Fibroblast of skin of left biceps (primary cell): ENCODE data around the gene XYLT2.
"Not testable (repeated sequence)": the region's sequence is repeated elsewhere in the genome, so short reads cannot be mapped to it uniquely, and the experiment has no call there.

Experiments used
- DNase-seq, 2 experiments: peaks; one replicate each; pipeline ENCODE4 v3.0.0-alpha.2; 2013; ENCODE audit warnings: low read depth in 2 of 2

The XYLT2 gene

GRCh38 chr17:50319306-50320004 is 26.5 kb upstream of the XYLT2 start:
- no peak for DNase-seq

GRCh38 chr17:50322271-50322670 is 23.7 kb upstream of the XYLT2 start:
- no peak for DNase-seq

- no peak for DNase-seq
Observed at GRCh38 chr17:50323060-50323459, 22.9 kb upstream of the XYLT2 start.

GRCh38 chr17:50325906-50326305 is 20.0 kb upstream of the XYLT2 start:
- DNase-seq = no peak

- no peak for DNase-seq
Observed at GRCh38 chr17:50326831-50327364, 19.0 kb upstream of the XYLT2 start.

- DNase-seq = no peak
Observed at GRCh38 chr17:50328363-50329325, 17.3 kb upstream of the XYLT2 start.

- no peak for DNase-seq
Observed at GRCh38 chr17:50329716-50330115, 16.2 kb upstream of the XYLT2 start.

- no peak for DNase-seq
Observed at GRCh38 chr17:50330151-50330775, 15.7 kb upstream of the XYLT2 start.

GRCh38 chr17:50331085-50331791 is 14.7 kb upstream of the XYLT2 start:
- peak; percentile 20 to 31 for DNase-seq

- no peak for DNase-seq
Observed at GRCh38 chr17:50332196-50332595, 13.7 kb upstream of the XYLT2 start.

- not testable (repeated sequence) for DNase-seq
Observed at GRCh38 chr17:50333291-50334057, 12.5 kb upstream of the XYLT2 start.

- DNase-seq = no peak
Observed at GRCh38 chr17:50337956-50338355, 8.0 kb upstream of the XYLT2 start.

GRCh38 chr17:50338645-50339044 is 7.3 kb upstream of the XYLT2 start:
- no peak for DNase-seq

- no peak for DNase-seq
Observed at GRCh38 chr17:50339381-50339780, 6.5 kb upstream of the XYLT2 start.

- no peak for DNase-seq
Observed at GRCh38 chr17:50344731-50345365, 1.1 kb upstream of the XYLT2 start.

- no peak for DNase-seq
Observed at GRCh38 chr17:50346313-50347116, 589 bp downstream of the XYLT2 start.

- DNase-seq = no peak
Observed at GRCh38 chr17:50347117-50347893, 1.4 kb downstream of the XYLT2 start.

- no peak for DNase-seq
Observed at GRCh38 chr17:50347894-50348291, 2.0 kb downstream of the XYLT2 start.
